ENCODE results near the gene PER3.
A peak's percentile ranks its signal among the peaks of the same experiment; 100 is the strongest.
"Not testable (repeated sequence)": the region's sequence is repeated elsewhere in the genome, so short reads cannot be mapped to it uniquely, and the experiment has no call there.

PER3 gene

DNA sequence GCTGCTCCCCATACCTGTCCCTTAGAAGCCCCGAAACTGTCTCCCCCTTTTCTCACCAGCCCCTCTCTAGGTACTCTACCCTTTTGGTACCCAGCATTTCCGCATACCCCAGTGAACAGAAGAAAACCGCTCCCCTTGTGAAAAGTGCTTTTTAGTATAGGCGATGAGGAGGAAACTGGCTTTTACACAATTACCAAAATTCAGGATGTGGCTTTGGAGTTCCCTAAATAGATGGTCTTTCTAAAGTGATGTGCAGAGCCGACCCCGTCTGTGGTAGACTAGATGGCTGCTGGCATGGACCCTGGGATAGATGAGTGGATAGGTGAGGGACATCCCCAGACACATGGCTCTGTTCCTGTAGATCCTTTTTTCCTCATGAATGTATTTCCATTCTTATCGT lies 2.6 kb upstream of the PER3 start:
- no peak for FAIRE-seq

GRCh38 chr1:7781923-7782495 lies 2.1 kb upstream of the PER3 start:
- FAIRE-seq: no peak

DNA sequence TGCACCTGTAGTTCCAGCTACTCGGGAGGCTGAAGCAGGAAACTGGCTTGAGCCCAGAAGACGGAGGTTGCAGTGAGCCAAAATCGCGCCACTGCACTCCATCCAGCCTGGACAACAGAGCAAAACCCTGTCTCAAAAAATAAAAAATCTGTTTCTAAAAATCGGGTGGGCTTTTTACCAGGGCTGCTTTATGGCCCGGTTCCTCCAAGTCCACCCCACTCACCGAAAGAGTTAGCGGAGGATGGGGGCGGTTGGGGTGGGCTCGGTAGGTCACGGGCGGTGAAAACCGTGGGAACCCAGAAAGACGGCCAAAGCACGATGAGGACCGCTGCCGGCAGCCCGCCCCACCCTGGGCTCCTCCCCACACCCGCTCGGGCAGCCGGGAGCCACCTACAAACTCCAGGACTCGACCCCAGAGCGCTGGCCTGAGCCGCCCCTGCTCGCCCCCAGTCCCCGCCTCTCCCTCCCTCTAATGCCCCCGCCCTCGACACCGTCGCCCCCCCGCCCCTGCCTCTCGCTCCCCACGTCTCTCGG lies 846 bp upstream of the PER3 start:
- FAIRE-seq: no peak

DNA sequence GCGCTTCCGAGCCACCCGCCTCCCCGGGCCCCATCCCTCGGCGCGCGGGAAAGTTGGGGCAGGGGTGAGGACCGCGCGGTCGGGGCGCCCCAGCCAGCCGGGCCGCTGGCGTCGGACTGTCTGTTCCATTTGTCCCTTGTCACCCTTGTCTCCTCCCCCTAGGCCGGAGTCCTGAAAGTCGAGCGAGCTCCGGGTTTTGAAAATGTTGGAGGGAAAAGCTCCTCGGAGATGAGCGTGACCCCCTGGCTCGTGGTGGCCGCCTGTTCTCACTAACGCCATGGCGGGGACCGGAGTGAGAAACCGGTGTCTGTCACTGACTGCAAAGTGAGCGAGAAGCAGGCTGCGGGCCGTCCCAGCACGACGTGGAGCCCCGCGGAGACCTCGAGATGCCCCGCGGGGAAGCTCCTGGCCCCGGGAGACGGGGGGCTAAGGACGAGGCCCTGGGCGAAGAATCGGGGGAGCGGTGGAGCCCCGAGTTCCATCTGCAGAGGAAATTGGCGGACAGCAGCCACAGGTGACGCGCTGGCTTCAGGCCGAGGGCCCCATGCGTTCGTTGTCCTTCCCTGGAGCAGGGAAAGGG lies 491 bp downstream of the PER3 start:
- no peak for FAIRE-seq

GRCh38 chr1:7785108-7785507 lies 1.0 kb downstream of the PER3 start:
- FAIRE-seq: no peak

GRCh38 chr1:7786795-7787194 lies 2.7 kb downstream of the PER3 start:
- FAIRE-seq: no peak

GRCh38 chr1:7789828-7790227 lies 5.7 kb downstream of the PER3 start:
- no peak for FAIRE-seq

DNA sequence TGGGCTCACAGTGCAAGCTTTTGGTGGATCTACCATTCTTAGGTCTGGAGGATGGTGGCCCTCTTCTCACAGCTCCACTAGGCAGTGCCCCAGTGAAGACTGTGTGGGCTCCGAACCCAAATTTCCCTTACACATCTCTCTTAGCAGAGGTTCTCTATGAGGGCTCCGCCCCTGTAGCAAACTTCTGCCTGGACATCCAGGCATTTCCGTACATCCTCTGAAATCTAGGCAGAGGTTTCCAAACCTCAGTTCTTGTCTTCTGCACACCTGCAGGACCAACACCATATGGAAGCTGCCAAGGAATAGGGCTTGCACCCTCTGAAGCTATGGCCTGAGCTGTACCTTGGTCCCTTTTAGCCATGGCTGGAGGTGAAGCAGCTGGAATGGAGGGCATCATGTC lies 6.9 kb downstream of the PER3 start:
- not testable (repeated sequence) for FAIRE-seq

GRCh38 chr1:7795406-7795805 lies 11.3 kb downstream of the PER3 start:
- FAIRE-seq: no peak

DNA sequence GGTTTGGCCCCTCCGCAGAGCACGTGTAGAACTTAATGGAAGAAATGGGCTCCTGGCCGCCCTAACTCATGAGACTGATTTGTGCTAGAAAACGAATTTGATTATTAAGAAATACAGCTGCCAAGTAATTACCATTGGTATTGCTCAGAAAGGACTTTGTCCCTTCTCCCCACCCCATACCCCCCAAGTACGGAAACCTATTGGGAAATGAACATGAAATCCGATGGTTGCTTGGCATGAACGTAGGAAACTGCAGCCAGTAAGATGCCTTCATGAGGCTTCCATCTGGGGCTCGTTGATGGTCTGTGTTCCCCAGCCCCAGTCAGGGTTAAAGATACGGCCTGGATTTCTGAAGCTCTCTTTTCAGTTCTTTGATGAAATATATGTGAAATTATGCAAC lies 21.4 kb downstream of the PER3 start:
- no peak for FAIRE-seq

- FAIRE-seq: no peak
These were observed 24.3 kb downstream of the PER3 start for GRCh38 chr1:7808253-7808844.

DNA sequence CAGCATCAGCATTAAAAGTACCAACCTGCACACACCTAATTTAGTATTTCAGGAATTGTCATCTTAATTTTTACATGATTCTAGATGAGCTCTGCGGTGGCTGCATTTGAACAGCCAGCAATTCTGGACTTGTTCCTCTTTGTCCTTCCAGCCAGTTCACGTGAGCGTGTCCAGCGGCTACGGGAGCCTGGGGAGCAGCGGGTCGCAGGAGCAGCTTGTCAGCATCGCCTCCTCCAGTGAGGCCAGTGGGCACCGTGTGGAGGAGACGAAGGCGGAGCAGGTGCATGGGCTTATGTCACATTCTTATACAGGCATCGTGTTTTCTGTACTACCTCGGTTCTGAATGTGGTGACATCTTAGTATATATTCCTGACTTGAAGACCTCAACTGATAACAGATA lies 25.7 kb downstream of the PER3 start:
- no peak for FAIRE-seq

- no peak for FAIRE-seq
These were observed 26.3 kb downstream of the PER3 start for GRCh38 chr1:7810395-7810794.

DNA sequence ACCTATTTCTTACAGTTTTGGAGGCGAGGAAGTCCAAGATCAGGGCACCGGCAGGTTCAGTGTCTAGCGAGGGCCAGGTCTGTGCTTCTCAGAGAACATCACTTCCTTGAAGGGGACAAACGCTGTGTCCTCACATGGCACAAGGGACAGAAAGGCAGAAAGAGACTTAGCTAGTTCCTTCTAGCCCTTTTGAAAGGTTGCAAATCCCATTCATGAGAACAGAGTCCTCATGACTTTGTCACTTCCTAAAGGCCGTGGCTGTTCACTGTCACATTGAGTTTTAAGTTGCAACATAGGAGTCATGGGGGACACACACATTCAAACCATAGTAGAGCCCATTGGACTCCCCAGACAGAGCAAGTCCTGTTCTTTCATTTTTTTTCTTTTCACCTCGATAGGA lies 27.4 kb downstream of the PER3 start:
- FAIRE-seq: no peak

GRCh38 chr1:7813677-7814373 lies 29.7 kb downstream of the PER3 start:
- FAIRE-seq: no peak

- FAIRE-seq: no peak
These were observed 37.2 kb downstream of the PER3 start for GRCh38 chr1:7821282-7821681.

- no peak for FAIRE-seq
These were observed 40.6 kb downstream of the PER3 start for GRCh38 chr1:7824701-7825100.

DNA sequence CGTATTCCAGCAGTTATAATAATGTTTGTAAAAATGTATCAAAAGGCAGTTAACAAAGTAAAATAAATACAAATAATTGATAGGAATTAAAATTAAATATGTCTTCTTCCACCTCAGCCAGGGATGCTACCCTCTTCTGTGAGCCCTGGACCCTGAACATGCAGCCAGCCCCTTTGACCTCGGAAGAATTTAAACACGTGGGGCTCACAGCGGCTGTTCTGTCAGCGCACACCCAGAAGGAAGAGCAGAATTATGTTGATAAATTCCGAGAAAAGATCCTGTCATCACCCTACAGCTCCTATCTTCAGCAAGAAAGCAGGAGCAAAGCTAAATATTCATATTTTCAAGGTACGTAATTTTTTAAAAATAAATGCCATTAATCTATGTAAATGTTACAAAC lies 42.3 kb downstream of the PER3 start:
- FAIRE-seq: no peak

- FAIRE-seq: no peak
These were observed 43.2 kb downstream of the PER3 start for GRCh38 chr1:7827126-7827955.

DNA sequence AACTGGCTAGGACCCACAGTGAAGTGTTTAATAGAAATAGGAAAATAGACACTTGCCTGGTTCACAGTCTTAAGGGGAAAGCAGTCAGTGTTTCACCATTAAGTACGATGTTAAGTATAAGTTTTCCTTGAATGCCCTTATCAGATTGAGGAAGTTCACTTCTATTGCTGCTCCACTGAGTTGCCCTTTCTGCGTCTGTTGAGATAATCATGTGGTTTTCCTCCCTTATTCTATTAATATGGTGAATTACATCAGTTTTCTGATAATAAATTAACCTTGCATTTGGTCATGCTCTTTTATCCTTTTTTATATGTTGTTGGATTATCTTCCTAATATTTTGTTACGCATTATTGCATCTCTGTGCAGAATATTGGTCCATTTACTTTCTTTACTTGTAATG lies 47.4 kb downstream of the PER3 start:
- FAIRE-seq: no peak

GRCh38 chr1:7833035-7833434 lies 48.9 kb downstream of the PER3 start:
- FAIRE-seq: peak; percentile 93

DNA sequence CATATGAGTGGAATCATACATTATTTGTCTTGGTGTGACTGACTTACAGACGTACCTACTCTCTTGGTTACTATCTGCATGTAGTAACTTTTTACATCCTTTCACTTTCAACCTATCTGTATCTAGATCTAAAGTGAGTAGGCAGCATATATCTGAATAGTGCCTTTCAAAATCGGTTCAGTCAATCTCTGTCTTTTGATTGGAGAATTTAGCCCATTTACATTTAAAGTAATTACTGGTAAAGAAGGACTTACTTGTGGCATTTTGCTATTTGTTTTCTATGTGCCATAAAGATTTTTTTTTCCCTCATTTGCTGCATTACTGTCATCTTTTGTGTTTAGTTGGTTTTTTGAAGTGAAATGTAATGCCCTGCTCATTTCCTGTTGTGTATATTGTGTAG lies 54.6 kb downstream of the PER3 start:
- FAIRE-seq: no peak

GRCh38 chr1:7839526-7839925 lies 55.4 kb downstream of the PER3 start:
- FAIRE-seq: no peak

All from islet of Langerhans (tissue), 1 donor.